Esophagus squamous epithelium (tissue), 4 donors: ENCODE results near the gene LENG8.

Experiments used
- CTCF ChIP-seq, 6 experiments: fragments of 450-650 bp in 4 of 6; fragments of 200-600 bp in 2 of 6; sonication (generic) in 2 of 6; IDR thresholded peaks; one replicate each; pipeline ENCODE4 v1.5.1; 2016 to 2019; ENCODE audit warnings: antibody characterized with exemption in 6 of 6, mild to moderate bottlenecking in 4 of 6, moderate library complexity in 4 of 6
- POLR2A ChIP-seq, 4 donors: fragments of 450-650 bp; IDR thresholded peaks; one replicate each; pipeline ENCODE4 v1.6.1; 2017; ENCODE audit warnings: antibody characterized with exemption in 4 of 4, mild to moderate bottlenecking in 4 of 4, moderate library complexity in 3 of 4

- no peak for TF ChIP-seq CTCF (IDR thresholded peaks at IDR 0.05)
- no peak for TF ChIP-seq POLR2A (IDR thresholded peaks at IDR 0.05)
Measured at GRCh38 chr19:54436031-54436523, 12.9 kb upstream of the LENG8 start.
